Medulla oblongata (tissue), 1 donor: ENCODE results near the gene SAPCD1.
A peak's percentile ranks its signal among the peaks of the same experiment; 100 is the strongest.

Experiments used
- DNase-seq: peaks from one replicate; pipeline ENCODE4 v3.0.0-alpha.2; 2015; ENCODE audit errors: extremely low spot score

Gene SAPCD1

DNA sequence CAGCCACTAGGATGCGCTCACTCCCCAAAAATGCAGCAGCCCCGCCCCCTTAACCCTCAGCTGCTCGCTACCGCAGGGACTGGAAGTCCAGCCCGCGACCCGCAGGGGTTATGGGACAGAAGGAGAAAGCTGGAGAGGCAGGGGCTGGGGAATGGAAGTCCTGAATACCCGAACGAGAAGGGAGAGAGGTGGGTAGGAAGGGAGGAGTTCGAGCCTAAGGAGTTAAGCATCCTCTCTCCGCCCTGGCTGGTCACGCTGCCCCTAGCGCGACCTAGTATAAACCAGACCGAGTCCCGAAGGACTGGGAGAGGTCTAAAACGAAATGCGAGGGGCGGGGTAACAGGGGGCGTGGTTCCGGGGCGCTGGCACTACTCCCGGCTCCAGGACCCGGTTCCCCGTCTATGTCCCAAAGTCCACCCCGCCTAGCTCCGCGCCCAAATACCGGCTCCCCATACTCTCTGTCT, 32.9 kb upstream of the SAPCD1 start:
- peak; percentile 91 for DNase-seq

- DNase-seq, result peak; percentile 89
Observed at GRCh38 chr6:31729979-31730630, 32.4 kb upstream of the SAPCD1 start.

DNA sequence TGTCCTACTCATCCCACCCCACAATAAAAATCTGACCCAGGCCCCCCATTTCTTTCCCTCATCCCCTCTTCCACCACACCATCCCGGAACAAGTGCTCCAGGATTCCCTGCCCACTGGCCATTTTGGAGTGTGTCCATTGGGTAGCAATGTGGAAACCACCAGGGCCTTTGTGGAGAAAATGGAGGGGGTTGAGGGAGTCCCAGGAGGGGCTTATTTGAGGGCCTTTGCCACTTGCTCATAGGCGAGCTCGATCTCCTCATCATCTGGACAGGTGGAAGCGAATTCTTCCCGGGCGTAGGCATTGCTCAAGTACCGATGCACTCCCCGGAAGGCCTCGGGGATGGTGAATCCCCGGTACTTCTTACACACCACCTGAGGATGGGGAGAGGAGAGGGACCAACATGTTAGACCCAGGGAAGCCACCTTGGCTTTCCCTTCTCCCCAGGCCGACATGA, 31.8 kb upstream of the SAPCD1 start:
- no peak for DNase-seq

DNA sequence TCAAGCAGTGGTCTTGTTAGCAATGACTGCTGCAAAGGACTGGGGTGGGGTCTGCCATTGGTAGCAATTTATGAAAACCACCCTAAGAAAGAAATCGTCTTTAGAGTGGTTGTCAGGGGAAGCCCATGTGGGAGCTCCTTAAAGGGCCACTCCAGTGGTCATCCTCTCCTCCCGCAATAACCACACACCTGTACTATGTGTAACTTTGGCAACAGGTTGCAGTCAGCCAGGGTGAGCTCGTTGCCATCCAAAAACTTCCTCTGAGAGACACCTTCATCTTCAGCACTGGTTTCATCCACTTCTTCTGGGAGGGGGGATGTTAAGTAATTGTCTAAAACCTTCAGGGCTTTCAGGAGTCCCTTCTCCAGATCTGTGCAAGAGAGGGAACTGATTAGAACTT, 30.4 kb upstream of the SAPCD1 start:
- DNase-seq, result no peak

- no peak for DNase-seq
Observed at GRCh38 chr6:31733734-31734133, 28.7 kb upstream of the SAPCD1 start.

GRCh38 chr6:31734247-31734820, 28.1 kb upstream of the SAPCD1 start:
- DNase-seq, result no peak

- peak; percentile 33 for DNase-seq
Observed at GRCh38 chr6:31734821-31735406, 27.5 kb upstream of the SAPCD1 start.

DNA sequence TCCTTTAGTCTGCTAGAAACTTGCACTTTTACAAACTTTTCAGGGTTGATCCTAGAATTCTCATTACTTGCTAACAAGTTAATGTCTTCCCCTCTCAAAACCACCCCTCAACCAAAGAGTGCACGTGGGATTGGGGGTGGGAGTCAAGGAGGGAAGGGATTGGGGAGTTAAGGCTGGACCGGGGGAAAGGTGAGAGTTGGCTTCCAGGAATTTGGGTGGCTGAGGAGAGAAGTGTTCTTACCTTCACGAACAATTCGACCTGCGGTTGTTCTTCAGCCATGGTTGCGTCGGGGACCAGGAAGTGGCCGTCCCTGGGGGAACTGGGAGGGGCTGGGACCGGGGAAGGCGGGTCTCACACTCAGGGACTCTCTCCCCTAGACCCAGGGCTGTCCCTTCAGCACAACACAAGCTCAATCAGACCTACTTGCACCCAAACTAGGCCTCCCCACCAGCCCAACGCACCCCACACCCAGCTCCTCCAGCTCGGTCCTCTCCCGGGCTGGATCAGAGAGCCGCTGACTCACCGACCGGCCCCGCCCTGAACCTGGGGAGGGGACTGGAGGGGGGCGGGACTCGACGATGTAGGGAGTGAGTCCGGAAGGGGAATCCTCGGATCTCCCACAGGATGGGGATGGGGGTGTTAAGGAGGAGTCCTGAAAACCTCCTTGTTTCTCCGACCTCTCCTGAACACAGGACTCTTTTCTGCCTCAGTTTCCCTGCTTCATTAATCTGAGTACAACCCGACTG, 26.3 kb upstream of the SAPCD1 start, which contains the start of gene CLIC1:
Gene CLIC1, minus strand, starts transcription at position 510 of the 747 bp plus-strand sequence. Its CDS starts 230 bp downstream, at position 280.
- peak; percentile 59 for DNase-seq

GRCh38 chr6:31736768-31737314, 25.6 kb upstream of the SAPCD1 start:
- DNase-seq, result no peak

DNA sequence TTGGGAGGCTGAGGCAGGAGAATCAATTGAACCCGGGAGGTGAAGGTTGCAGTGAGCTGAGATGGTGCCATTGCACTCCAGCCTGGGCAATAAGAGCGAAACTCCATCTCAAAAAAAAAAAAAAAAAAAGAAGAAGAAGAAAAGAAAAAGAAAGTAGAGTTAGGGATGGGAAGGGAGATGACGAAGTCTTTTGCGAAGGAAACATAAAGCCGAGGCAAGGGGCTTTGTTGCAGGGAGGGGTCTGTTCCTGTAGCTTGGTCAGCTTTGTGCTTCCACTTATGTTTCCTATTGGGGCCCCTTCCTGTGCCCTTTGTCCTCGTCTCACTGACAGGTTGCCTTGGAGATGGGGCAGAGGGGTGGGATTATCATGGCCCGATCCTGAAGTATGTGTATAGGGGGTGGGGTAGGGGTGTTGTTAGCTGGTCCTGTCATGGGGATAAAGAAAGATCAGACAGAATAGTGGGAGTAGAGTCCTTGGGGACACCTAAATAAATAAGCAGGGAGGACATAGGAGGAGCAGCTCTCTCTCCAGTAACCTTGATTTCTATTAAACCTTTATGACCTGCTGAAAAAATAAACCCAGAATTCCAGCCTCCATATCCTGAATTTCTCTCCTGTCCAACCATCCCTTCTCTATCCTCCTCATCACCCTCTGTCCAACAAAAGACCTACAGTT, 25.0 kb upstream of the SAPCD1 start:
- no peak for DNase-seq

- DNase-seq, result peak; percentile 77
Observed at GRCh38 chr6:31737991-31738979, 24.2 kb upstream of the SAPCD1 start.

GRCh38 chr6:31739639-31740396, 22.6 kb upstream of the SAPCD1 start, which contains the start of gene MSH5:
Gene MSH5, plus strand, starts transcription at chr6:31740005. Its CDS starts 462 bp downstream, at chr6:31740467.
- peak; percentile 99 for DNase-seq

- DNase-seq, result peak; percentile 21
Observed at GRCh38 chr6:31740397-31741223, 21.8 kb upstream of the SAPCD1 start.

DNA sequence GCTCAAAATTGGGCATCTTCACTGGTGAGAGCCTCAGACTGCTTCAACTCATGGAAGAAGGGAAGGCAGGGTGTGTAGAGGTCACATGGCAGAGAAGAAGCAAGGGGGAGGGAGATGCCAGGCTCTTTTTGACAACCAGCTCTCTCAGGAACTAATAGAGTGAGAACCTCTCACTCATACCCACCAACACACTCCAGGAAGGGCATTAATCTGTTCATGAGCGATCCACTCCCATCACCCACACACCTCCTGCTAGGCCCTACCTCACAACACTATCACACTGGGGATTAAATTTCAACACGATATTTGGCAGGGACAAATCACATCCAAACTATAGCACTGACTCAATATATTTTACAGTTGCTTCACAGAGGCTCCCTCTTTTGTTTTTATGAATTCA, 20.6 kb upstream of the SAPCD1 start:
- DNase-seq, result no peak

DNA sequence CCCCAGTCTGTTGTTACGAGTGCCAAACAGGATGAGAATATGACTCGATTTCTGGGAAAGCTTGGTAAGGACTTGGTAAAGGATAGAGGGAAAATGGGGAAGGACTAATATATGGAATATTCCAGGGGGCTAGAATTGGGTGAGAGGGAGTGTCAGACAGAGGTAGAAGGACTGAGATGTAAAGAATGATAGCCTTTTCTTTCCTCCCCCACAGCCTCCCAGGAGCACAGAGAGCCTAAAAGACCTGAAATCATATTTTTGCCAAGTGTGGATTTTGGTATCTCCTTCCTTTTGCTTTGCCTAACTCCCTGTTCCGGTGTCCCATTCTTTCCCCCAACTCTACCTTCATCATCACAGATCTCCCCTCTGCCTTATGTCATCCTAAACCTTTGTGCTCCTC, 19.6 kb upstream of the SAPCD1 start:
- no peak for DNase-seq

DNA sequence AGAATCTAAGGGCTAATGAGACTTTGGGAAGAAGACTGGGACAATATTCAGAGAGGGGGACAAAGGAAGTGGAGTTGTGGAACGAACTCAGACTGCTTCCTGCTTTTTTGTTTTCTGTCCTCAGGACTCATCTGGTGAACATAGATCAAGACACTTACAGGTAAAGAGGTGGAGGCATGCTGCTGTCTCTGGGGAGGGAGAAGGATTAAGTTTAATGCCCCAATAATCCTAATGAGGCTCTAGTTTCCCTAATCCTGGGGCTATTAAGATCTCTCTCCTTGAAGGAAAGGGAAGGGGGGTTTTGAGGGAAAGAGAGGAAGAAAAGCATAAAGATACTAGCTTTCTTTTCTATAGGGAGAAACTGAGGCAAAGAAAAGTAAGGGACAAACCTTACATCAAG, 18.0 kb upstream of the SAPCD1 start:
- DNase-seq, result no peak

DNA sequence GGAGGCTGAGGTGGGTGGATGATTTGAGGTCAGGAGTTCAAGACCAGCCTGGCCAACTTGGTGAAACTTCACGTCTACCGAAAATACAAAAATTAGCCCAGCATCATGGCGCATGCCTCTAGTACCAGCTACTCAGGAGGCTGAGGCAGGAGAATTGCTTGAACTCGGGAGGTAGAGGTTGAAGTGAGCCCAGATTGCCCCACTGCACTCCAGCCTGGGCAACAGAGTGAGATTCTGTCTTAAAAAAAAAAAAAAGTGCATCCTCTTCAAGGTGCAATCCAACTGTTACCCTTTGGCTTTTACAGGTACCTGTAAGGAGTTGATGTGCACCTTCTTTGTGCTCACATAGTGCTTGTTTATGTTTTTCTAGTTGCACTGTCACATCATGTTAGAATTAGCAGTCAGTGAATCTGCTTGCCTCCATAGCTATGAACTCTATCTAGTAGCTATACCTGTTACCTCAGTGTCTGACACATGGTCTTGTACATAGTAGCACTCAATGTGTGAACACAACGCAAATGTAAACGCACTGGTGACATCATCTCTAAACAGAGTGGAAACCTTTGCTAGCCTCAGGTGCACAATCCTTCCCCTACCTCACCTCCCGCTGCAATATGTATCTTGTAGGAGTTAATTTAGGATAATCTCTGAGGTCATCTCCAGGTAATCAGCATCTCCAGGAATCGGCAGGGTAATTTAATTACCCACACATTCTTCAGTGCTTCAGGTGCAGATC, 13.0 kb upstream of the SAPCD1 start:
- DNase-seq, result no peak
